Endothelial cell of umbilical vein (primary cell): ENCODE data around the gene FRYL. TPM values are rescaled to one million over a fixed set of nuclear protein-coding genes. Genes with fewer than 3 reads are reported as not detected.

Experiments
- BruUV-seq: library from RNA; stranded (reverse); fragments of 400-500 nt; replicated peaks from 2 replicates; lab custom pipeline; 2021; lab: Mats Ljungman, UMichigan
- CTCF ChIA-PET: fragments of 300-600, 350-600 bp; sonication (Branson Sonifier 250); formaldehyde crosslinking; loops from one replicate; lab custom pipeline; 2021; ENCODE audit warnings: antibody characterized with exemption, inconsistent platforms; lab: Charles Lee
- POLR2A ChIA-PET: fragments of 300-600, 350-600 bp; sonication (Branson Sonifier 250); formaldehyde crosslinking; loops from one replicate; lab custom pipeline; 2021; ENCODE audit warnings: antibody characterized with exemption, inconsistent platforms; lab: Charles Lee
- DNase-seq: peaks from one replicate; pipeline ENCODE4 v3.0.0-alpha.2; 2011; ENCODE audit warnings: low read depth, low spot score
- FAIRE-seq: peaks from 2 replicates; lab custom pipeline; 2011; peaks lifted over from hg19 to GRCh38; lab: Jason Lieb, UNC
- H2AFZ ChIP-seq: 2 replicates; pipeline ENCODE4 v1.6.0; 2012; ENCODE audit warnings: low read depth, low read length, control low read depth, inconsistent platforms
- H3K27ac ChIP-seq: 2 replicates; pipeline ENCODE4 v1.5.1; 2011; ENCODE audit warnings: low read depth, mild to moderate bottlenecking, control low read depth, low read length, moderate library complexity; ENCODE audit not compliant: insufficient read depth
- H3K27me3 ChIP-seq, 2 experiments: 2 replicates each; pipeline versions ENCODE4 v1.6.0 to v1.6.1; 2011; ENCODE audit warnings: low read length in 2 of 2, mixed read lengths in 1 of 2; ENCODE audit not compliant: control insufficient read depth in 2 of 2, insufficient read depth in 2 of 2
- H3K36me3 ChIP-seq, 2 experiments: 2 replicates in 1 of 2; 3 replicates in 1 of 2; pipeline ENCODE4 v1.5.1; 2011; ENCODE audit warnings: low read length in 2 of 2, mild to moderate bottlenecking in 1 of 2, moderate library complexity in 1 of 2; ENCODE audit not compliant: control insufficient read depth in 2 of 2, insufficient read depth in 2 of 2; ENCODE audit errors: extremely low read depth in 1 of 2
- H3K4me1 ChIP-seq: 3 replicates; pipeline ENCODE4 v1.5.1; 2011; ENCODE audit warnings: mild to moderate bottlenecking, low read length; ENCODE audit not compliant: control insufficient read depth, insufficient read depth; ENCODE audit errors: extremely low read depth
- H3K4me2 ChIP-seq: 2 replicates; pipeline ENCODE4 v1.6.1; 2011; ENCODE audit warnings: low read length, control low read depth, mixed read lengths; ENCODE audit not compliant: insufficient read depth
- H3K4me3 ChIP-seq, 3 experiments: fragments of 200-600 bp in 1 of 3; sonication (generic), shearing (Covaris generic) in 1 of 3; replicated peaks in 1 of 3; 2 replicates each; pipeline ENCODE4 v1.5.1; 2011 to 2016; ENCODE audit warnings: control low read depth in 3 of 3, low read length in 3 of 3, mild to moderate bottlenecking in 2 of 3, inconsistent platforms in 1 of 3, low read depth in 1 of 3, moderate library complexity in 1 of 3; ENCODE audit not compliant: insufficient read depth in 1 of 3
- H3K79me2 ChIP-seq: 2 replicates; pipeline ENCODE4 v1.6.0; 2012; ENCODE audit warnings: low read length, inconsistent platforms; ENCODE audit not compliant: control insufficient read depth, insufficient read depth
- H3K9ac ChIP-seq: replicated peaks from 2 replicates; pipeline ENCODE3; 2011; ENCODE audit warnings: low read length, control low read depth; ENCODE audit not compliant: insufficient read depth; ENCODE audit errors: extremely low read depth
- H3K9me1 ChIP-seq: replicated peaks from 3 replicates; pipeline ENCODE4 v1.6.0; 2011; ENCODE audit warnings: mild to moderate bottlenecking, low read length; ENCODE audit not compliant: control insufficient read depth, insufficient read depth; ENCODE audit errors: extremely low read depth
- H3K9me3 ChIP-seq: replicated peaks from 2 replicates; pipeline ENCODE4 v1.5.1; 2012; ENCODE audit warnings: low read length, inconsistent platforms; ENCODE audit not compliant: control insufficient read depth, insufficient read depth
- H4K20me1 ChIP-seq: replicated peaks from 2 replicates; pipeline ENCODE3; 2011; ENCODE audit warnings: mild to moderate bottlenecking, low read length; ENCODE audit not compliant: control insufficient read depth, insufficient read depth; ENCODE audit errors: extremely low read depth
- EZH2 ChIP-seq: IDR thresholded peaks from 2 replicates; pipeline ENCODE4 v1.6.1; 2012; ENCODE audit warnings: borderline replicate concordance, low read depth, mild to moderate bottlenecking, moderate library complexity, low read length, inconsistent platforms; ENCODE audit not compliant: severe bottlenecking
- FOS ChIP-seq: IDR thresholded peaks from 2 replicates; pipeline ENCODE4 v1.6.1; 2011; ENCODE audit warnings: mild to moderate bottlenecking, low read length, moderate library complexity, borderline replicate concordance; ENCODE audit not compliant: insufficient read depth
- GATA2 ChIP-seq: IDR thresholded peaks from 2 replicates; pipeline ENCODE4 v1.7.0; 2011; ENCODE audit warnings: low read depth, mild to moderate bottlenecking, moderate library complexity, mixed read lengths, low read length; ENCODE audit not compliant: insufficient read length, insufficient read depth
- JUN ChIP-seq: IDR thresholded peaks from 2 replicates; pipeline ENCODE4 v1.6.1; 2011; ENCODE audit warnings: borderline replicate concordance, low read depth; ENCODE audit not compliant: insufficient read length, insufficient read depth
- MYC ChIP-seq: IDR thresholded peaks from one replicate; pipeline ENCODE4 v1.6.1; 2011; ENCODE audit warnings: mild to moderate bottlenecking, low read depth, low read length
- POLR2AphosphoS5 ChIP-seq: IDR thresholded peaks from 2 replicates; pipeline ENCODE4 v1.6.1; 2012; ENCODE audit warnings: low read depth, mild to moderate bottlenecking, control low read depth, low read length, moderate library complexity; ENCODE audit not compliant: insufficient read depth
- dilution Hi-C: fragments of 300-500 bp; cut with MboI; formaldehyde crosslinking; loops from one replicate; pipeline ENCODE4 v1.15.0; 2019; ENCODE audit warnings: low sequenced_read_pairs; ENCODE audit not compliant: extremely low pct_ligation_motif_present
- intact Hi-C: fragments of 100-400 bp; cut with micrococcal nuclease; formaldehyde crosslinking; loops from one replicate; pipeline ENCODE4 v1.10.0; 2022
- polyA plus RNA-seq, 4 experiments: library from polyadenylated mRNA; depleted of rRNA in 3 of 4; stranded (reverse) in 3 of 4; unstranded in 1 of 4; fragments of >200 nt; gene quantifications; 2 replicates each; pipeline versions ENCODE4 v1.2.1 to v1.2.3, GENCODE V29; 2011 to 2012; ENCODE audit warnings: missing spikeins in 1 of 4
- total RNA-seq: library from RNA; stranded (reverse); gene quantifications from 2 replicates; pipeline ENCODE4 v1.2.3, GENCODE V29; 2021
- TF ChIP-seq, protein P1 (sequence below), 2 donors: IDR thresholded peaks; 1 replicate in 1 of 2; 2 replicates in 1 of 2; pipeline ENCODE4 v1.5.1; 2011; ENCODE audit warnings: low read length in 2 of 2, mild to moderate bottlenecking in 2 of 2, moderate library complexity in 2 of 2, control low read depth in 1 of 2, inconsistent platforms in 1 of 2, low read depth in 1 of 2; ENCODE audit not compliant: insufficient read depth in 1 of 2; ENCODE audit errors: extremely low read depth in 1 of 2
- TF ChIP-seq, protein P2 (sequence below): IDR thresholded peaks from 2 replicates; pipeline ENCODE4 v1.6.1; 2011; ENCODE audit not compliant: insufficient read depth, insufficient read length

The FRYL gene
- total and polyA plus RNA-seq, 2 donors (not counting 3 experiments of a cell fraction or from before 2014, with no cell fraction given): 17.0 to 84.9 TPM

DNA sequence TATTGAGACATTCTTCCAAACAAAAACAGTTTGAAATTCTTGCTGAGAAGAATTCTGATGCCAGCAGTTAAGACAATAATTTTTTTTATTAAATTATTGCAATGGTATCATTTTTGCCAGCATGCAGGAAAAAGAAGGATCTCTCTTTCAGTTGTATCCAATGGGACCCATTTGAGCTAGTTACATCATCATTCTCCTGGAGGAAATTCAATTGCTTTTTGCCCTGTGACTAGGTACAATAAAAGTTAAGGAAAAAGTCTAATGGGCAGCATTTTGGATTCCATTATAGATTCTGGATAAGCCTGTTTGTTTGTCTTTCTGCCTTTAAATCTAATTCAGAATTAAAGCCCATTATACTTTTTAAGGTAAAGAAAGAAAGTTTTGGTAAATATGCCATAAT lies 10.5 kb upstream of the FRYL start:
- H4K20me1 ChIP-seq: no peaks in the 10 kb centered on the region
- H3K9me1 ChIP-seq: no peaks in the 10 kb centered on the region
- H3K4me1 ChIP-seq: no peaks in the 10 kb centered on the region
- dilution Hi-C loops (no loop called here), intact Hi-C loops (no loop called here)
- H3K27me3 ChIP-seq: no peaks in the 10 kb centered on the region
- DNase-seq: no peak
- no peak overlapping the region for H2AFZ ChIP-seq
- no peak overlapping the region for H3K4me2 ChIP-seq
- TF ChIP-seq MYC (no peak), JUN (no peak), POLR2AphosphoS5 (no peak), EZH2 (no peak), GATA2 (no peak), FOS (no peak)
- TF ChIP-seq, protein P1, sequence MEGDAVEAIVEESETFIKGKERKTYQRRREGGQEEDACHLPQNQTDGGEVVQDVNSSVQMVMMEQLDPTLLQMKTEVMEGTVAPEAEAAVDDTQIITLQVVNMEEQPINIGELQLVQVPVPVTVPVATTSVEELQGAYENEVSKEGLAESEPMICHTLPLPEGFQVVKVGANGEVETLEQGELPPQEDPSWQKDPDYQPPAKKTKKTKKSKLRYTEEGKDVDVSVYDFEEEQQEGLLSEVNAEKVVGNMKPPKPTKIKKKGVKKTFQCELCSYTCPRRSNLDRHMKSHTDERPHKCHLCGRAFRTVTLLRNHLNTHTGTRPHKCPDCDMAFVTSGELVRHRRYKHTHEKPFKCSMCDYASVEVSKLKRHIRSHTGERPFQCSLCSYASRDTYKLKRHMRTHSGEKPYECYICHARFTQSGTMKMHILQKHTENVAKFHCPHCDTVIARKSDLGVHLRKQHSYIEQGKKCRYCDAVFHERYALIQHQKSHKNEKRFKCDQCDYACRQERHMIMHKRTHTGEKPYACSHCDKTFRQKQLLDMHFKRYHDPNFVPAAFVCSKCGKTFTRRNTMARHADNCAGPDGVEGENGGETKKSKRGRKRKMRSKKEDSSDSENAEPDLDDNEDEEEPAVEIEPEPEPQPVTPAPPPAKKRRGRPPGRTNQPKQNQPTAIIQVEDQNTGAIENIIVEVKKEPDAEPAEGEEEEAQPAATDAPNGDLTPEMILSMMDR (IDR thresholded peaks at IDR 0.05; ENCODE audit: extremely low read depth in 1 of 2, insufficient read depth in 1 of 2, low read depth in 1 of 2, low read length in 2 of 2): no peak
- TF ChIP-seq, protein P2, sequence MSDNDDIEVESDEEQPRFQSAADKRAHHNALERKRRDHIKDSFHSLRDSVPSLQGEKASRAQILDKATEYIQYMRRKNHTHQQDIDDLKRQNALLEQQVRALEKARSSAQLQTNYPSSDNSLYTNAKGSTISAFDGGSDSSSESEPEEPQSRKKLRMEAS: no peak
- H3K27ac ChIP-seq: no peak overlapping the region
- FAIRE-seq: no peak
- no peaks in the 10 kb centered on the region for H3K36me3 ChIP-seq
- no peak overlapping the region for H3K4me3 ChIP-seq
- H3K79me2 ChIP-seq: no peaks in the 10 kb centered on the region
- CTCF ChIA-PET: interaction anchor here (1.2 kb wide), 1 partner anchor 9 kb away, joined by 7 read pairs; no protein-coding TSS in a partner anchor
- BruUV-seq: no TSS peak
- POLR2A ChIA-PET: no interaction called here
- H3K9me3 ChIP-seq: no peaks in the 10 kb centered on the region
- H3K9ac ChIP-seq: no peak overlapping the region
